GM18870 (cell line): ENCODE results near the gene TLK1.
A peak's percentile ranks its signal among the peaks of the same experiment; 100 is the strongest.

Source experiments
- ATAC-seq: cut with Tn5 transposase; IDR thresholded peaks from one replicate; pipeline ENCODE4 v1.9.1; 2021; ENCODE audit warnings: moderate library complexity; ENCODE audit not compliant: unreplicated experiment

TLK1 gene

GRCh38 chr2:171009386-171009785 lies 151.3 kb downstream of the TLK1 start:
- ATAC-seq: no peak

- no peak for ATAC-seq
Observed at GRCh38 chr2:171008550-171009205, 152.0 kb downstream of the TLK1 start.

- no peak for ATAC-seq
Observed at GRCh38 chr2:171004833-171005232, 155.9 kb downstream of the TLK1 start.

DNA sequence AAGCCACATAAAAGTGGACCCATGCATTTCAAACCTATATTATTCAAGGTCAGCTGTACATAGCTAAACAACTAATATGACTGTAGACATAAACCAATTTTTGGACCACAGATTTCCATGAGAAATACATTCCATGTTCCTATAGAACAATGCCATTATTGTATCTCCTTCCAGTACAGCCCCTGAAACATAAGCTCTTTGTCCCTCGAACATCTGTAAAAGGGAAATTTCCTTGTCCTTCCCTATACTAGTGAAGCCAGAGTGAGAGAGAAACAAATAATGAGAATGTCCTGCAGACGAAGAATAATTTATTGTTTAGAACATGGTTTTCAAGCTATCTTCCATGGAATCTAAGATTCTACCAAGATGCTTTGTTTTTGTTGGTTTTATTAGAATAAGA lies 156.3 kb downstream of the TLK1 start:
- ATAC-seq: no peak

DNA sequence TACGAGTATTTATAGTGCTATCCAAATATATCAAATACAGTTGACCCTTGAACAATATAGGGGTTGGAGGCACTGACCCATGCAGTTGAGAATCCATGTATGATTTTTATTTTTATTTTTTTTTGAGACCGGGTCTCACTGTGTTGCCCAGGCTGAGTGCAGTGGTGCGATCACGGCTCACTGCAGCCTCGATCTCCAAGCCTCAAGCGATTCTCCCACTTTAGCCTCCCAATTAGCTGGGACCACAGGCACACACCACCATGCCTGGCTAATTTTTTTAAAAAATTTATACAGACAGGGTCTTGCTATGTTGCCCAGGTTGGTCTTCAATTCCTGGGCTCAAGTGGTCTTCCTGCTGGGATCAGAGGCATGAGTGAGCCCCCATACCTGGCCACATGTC lies 161.0 kb downstream of the TLK1 start:
- ATAC-seq: no peak

DNA sequence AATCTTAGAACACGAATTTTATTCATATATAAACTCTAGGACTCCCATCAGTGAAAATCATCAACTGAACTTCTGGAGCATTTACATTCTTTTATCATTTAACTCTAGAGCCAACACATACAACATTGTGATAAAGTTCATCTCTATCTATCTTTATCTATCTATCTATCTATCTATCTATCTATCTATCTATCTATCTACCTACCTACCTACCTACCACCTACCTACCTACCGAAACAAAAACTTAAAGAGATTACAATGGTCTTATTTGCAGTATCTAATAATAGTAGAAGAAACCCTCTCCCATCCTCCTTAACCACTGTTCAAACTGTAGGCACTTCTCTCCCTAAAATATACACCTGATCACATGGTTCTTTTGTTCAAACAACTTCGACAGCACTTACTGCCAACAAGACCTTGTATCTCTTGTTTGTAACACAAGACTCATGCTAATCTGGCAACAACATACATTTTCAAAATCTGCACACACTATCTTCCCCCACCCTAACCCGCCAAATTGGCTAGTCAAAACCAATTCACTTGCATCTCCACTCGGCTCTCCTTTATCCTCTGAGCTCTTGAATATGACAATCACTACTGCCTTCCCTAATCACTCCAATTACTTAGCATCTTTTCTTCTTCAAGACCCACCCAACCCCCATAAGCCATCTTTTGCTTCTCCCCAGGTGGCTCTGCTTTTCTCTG lies 162.6 kb downstream of the TLK1 start:
- no peak for ATAC-seq

DNA sequence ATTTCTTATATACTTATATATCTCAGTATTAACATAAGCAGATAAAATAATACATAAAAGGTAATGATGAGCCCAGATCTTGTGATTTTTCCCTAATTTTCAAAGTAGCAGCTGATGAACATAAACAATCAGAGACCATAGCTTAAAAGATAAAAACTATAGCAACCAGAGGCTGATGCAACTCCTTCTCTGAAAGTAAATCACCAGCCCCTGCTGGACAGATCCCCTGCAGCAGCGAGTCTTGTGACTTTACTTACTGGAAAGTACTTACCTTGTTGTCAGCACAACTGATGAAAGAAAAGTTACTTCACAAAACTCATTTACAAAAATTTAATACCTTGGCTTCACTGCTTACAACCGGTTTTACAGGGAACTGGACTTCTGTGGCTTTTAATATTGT lies 164.4 kb downstream of the TLK1 start:
- no peak for ATAC-seq

DNA sequence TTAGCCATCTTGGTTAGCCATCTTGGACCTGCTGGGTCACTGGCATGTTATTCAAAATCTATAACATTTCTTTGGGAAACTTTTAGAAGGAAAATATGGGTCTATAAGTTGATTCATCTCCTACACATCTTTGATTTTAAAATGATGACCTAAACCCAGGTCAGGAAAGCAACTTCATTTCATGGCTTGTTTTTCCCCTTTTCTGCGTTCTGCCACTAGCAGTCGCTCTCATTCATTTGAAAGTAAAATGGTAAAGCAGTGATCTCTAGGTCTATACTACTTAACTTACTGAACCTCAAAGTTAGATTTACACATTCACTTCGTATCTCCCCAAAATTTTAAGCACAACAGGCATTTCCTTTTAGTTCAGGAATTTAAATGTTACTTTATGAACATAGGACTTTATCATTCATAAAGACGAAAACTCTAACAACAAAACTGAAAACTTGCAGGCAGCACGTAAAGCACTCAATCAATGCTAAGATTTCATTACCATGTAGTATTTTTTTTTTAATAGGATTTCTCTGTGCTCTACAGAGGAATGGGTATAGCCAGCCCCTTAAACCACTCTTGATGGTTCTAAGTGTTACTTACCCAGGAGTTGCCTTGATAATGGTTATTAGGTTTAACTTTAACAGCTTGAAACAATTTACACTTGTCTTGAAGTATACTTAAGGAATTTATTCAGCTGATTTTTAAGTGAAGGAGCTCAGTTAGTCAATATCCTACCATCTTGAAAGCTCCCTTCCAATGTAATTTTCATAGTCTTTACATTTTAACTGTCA lies 169.1 kb downstream of the TLK1 start:
- ATAC-seq: no peak

- ATAC-seq: no peak
Observed at GRCh38 chr2:170986566-170987258, 174.0 kb downstream of the TLK1 start.

DNA sequence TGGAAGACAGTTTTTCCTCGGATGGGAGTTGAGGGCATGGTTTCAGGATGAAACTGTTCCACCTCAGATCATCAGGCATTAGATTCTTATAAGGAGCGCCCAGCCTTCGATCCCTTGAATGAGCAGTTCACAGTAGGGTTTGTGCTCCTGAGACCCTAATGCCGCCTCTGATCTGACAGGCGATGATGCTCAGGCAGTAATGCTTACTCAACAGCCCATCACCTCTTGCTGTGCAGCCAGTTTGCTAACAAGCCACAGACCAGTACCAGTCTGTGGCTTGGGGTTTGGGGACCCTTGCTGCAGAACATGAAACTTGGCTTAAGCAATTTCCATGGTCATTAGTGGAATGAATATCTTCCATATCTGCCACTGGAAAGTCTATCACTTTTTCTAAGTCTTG lies 175.3 kb downstream of the TLK1 start:
- no peak for ATAC-seq

- no peak for ATAC-seq
Observed at GRCh38 chr2:170984079-170984478, 176.6 kb downstream of the TLK1 start.

GRCh38 chr2:170975943-170976270 lies 184.8 kb downstream of the TLK1 start:
- no peak for ATAC-seq

DNA sequence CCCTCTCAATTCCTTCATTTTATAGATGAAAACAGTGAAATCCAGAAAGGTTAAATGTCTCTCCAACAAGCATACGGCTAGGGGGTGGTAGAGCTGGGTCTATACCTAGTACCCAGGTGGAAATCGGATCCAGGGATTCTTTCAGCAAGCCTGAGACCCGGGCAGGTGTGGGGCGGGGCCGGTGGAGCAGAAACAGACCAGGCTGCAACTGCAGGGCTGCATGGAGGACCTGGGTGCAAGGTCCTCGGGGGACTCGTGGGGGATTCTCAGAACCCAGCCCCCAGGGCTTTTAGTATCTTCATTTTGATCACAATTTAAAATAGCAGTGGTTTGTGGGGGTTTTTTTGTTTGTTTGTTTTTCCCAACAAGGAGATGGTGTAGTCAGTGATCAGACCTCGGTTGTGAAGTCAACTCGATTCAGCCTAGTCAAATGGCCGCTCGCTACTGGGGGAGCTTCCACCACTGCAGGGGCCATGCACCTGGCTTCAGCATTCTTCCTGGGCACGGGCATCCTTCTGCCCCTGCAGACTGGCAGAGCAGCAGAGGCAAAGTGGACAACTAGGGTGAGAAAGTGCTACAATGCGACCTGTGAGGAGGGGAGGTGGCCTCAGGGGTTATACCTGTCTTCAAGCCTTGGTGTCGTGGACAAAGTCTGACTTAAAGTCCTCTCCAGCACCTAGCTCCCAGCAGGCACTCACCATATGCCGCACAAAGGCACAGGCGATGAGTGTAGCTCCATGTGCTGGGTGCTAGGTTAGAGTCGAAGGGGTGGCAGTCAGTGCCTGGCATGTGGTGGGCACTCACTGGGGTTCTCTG lies 185.4 kb downstream of the TLK1 start:
- ATAC-seq: no peak

GRCh38 chr2:170974304-170974993 lies 186.2 kb downstream of the TLK1 start:
- no peak for ATAC-seq

- peak; percentile 71 for ATAC-seq
Observed at GRCh38 chr2:170973492-170974303, 187.0 kb downstream of the TLK1 start.

DNA sequence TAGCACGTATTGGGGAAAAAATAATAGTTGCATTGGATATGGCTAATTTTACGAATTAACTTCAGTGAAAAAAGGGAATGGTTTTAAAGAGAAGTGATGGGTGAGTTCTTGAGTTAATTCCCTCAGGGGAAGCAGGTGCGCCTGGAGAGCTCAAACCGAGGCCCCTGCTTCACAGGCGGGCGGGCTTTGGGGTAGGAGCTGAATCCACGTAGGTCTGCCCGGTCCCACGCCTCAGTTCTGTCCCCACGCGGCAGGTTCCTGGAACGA lies 187.5 kb downstream of the TLK1 start:
- no peak for ATAC-seq

DNA sequence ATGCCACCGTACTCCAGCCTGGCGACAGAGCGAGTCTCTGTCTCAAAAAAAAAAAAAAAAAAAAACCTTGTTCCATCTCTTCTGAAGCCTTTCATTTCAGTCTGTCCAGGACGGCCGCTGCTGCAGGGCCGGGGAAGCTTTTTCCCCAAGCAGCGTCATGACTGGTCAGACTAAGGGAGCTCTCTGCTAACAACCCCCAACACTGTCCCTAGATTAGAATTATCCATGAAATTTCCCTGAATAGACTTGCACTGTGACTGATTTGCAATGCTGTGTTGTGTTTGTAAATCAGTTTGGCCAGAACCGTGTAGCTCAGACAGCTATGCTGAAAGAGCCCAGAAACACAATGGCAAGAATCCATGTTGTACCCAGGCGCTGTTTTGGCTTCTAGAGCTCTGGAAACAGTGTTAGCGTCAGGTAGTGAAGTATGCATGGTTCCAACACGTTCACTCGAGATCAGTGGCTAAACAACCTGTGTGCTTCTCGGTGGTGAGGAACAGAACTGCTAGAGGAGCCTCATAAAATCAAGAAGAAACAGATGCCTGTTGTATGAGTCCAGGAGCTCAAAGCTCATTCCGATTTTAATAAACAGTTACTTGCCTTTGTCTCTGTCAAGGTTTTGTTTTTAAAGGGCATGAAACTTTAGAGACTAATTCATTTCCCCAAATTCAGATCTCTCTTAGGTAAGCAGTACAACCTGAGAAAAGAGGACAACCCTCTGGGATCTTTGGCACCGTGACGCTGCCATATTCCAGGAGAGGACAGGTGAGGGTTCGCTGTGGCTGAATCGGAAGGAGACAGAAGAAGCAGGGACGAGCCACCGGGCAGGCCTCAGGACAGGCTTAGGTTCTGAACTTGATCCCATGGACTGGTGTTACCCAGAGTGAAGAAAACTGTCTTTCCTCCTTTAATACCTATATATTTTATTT lies 188.1 kb downstream of the TLK1 start:
- ATAC-seq: no peak

GRCh38 chr2:170971071-170971470 lies 189.6 kb downstream of the TLK1 start:
- ATAC-seq: no peak
